Activated B cell treated with CpG ODN at 0.5 μM for 24 hours (primary cell): Measurements from ENCODE around the gene SMG6. TPM values are rescaled to one million over a fixed set of nuclear protein-coding genes. Genes with fewer than 3 reads are reported as not detected.

Experiments
- ATAC-seq: fragments of 200-7000 bp; cut with Tn5 transposase; one replicate; pipeline ENCODE4 v1.10.0; 2021; ENCODE audit warnings: low read depth, mild to moderate bottlenecking, moderate library complexity
- CTCF ChIA-PET: fragments of 350-600 bp; sonication (Branson Sonifier 250); formaldehyde crosslinking; loops from one replicate; lab custom pipeline; 2021; ENCODE audit warnings: antibody characterized with exemption; lab: Charles Lee
- POLR2A ChIA-PET: fragments of 350-600 bp; sonication (Branson Sonifier 250); formaldehyde crosslinking; loops from one replicate; lab custom pipeline; 2021; ENCODE audit warnings: antibody characterized with exemption; lab: Charles Lee
- DNase-seq: peaks from one replicate; pipeline ENCODE4 v3.0.0; 2022
- H3K27ac Mint-ChIP-seq: one replicate; pipeline ENCODE4 v1.8.0; 2020; ENCODE audit warnings: mixed read lengths
- H3K27me3 Mint-ChIP-seq: one replicate; pipeline ENCODE4 v1.8.0; 2021; ENCODE audit warnings: mixed read lengths
- H3K36me3 Mint-ChIP-seq: one replicate; pipeline ENCODE4 v1.8.0; 2021; ENCODE audit warnings: low read depth, mixed read lengths
- H3K4me1 Mint-ChIP-seq: one replicate; pipeline ENCODE4 v1.8.0; 2021; ENCODE audit warnings: mixed read lengths
- H3K4me3 Mint-ChIP-seq: one replicate; pipeline ENCODE4 v1.8.0; 2020; ENCODE audit warnings: mild to moderate bottlenecking, mixed read lengths
- H3K9me3 Mint-ChIP-seq: one replicate; pipeline ENCODE4 v1.8.0; 2020; ENCODE audit warnings: mixed read lengths
- intact Hi-C: fragments of 100-400 bp; cut with micrococcal nuclease; formaldehyde crosslinking; loops from one replicate; pipeline ENCODE4 v1.15.1; 2024
- total RNA-seq: library from RNA; stranded (reverse); gene quantifications from 2 replicates; pipeline ENCODE4 v1.2.3, GENCODE V29; 2022
- TF ChIP-seq, protein P1 (sequence below): fragments of 200-600 bp; IDR thresholded peaks from one replicate; pipeline ENCODE4 v1.8.0; 2022; ENCODE audit warnings: antibody characterized with exemption, mild to moderate bottlenecking

The SMG6 gene
- total RNA-seq, 1 donor from 2014 or later = 30.5 TPM

DNA sequence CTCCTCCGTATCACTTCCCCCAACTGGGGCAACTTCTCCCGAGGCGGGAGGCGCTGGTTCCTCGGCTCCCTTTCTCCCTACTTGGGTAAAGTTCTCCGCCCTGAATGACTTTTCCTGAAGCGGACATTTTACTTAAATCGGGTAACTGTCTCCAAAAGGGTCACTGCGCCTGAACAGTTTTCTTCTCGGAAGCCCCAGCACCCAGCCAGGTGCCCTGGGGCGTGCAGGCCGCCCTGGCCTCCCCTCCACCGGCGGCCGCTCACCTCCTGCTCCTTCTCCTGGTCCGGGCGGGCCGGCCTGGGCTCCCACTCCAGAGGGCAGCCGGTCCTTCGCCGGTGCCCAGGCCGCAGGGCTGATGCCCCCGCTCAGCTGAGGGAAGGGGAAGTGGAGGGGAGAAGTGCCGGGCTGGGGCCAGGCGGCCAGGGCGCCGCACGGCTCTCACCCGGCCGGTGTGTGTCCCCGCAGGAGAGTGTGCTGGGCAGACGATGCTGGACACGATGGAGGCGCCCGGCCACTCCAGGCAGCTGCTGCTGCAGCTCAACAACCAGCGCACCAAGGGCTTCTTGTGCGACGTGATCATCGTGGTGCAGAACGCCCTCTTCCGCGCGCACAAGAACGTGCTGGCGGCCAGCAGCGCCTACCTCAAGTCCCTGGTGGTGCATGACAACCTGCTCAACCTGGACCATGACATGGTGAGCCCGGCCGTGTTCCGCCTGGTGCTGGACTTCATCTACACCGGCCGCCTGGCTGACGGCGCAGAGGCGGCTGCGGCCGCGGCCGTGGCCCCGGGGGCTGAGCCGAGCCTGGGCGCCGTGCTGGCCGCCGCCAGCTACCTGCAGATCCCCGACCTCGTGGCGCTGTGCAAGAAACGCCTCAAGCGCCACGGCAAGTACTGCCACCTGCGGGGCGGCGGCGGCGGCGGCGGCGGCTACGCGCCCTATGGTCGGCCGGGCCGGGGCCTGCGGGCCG lies 247.1 kb downstream of the SMG6 start:
- Mint-ChIP-seq H3K4me3 (peak overlapping the region; percentile 75), H3K27ac (peak overlapping the region; percentile 41), H3K9me3 (no peaks in the 10 kb centered on the region), H3K27me3 (peaks cover 11% of the 10 kb centered on the region), H3K36me3 (peaks cover 7% of the 10 kb centered on the region), H3K4me1 (peaks cover 45% of the 10 kb centered on the region)
- DNase-seq = peak; percentile 60
- no peak for ATAC-seq
- TF ChIP-seq, protein P1, sequence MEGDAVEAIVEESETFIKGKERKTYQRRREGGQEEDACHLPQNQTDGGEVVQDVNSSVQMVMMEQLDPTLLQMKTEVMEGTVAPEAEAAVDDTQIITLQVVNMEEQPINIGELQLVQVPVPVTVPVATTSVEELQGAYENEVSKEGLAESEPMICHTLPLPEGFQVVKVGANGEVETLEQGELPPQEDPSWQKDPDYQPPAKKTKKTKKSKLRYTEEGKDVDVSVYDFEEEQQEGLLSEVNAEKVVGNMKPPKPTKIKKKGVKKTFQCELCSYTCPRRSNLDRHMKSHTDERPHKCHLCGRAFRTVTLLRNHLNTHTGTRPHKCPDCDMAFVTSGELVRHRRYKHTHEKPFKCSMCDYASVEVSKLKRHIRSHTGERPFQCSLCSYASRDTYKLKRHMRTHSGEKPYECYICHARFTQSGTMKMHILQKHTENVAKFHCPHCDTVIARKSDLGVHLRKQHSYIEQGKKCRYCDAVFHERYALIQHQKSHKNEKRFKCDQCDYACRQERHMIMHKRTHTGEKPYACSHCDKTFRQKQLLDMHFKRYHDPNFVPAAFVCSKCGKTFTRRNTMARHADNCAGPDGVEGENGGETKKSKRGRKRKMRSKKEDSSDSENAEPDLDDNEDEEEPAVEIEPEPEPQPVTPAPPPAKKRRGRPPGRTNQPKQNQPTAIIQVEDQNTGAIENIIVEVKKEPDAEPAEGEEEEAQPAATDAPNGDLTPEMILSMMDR = no peak
- POLR2A ChIA-PET = interaction anchor here (0.5 to 24.5 kb wide), 12 partner anchors 8 to 657 kb away, joined by 3 to 449 read pairs (median 4); partner anchors contain the start of gene YWHAE
- CTCF ChIA-PET = interaction anchor here (1.1 to 8.6 kb wide), 16 partner anchors 8 to 226 kb away, joined by 3 to 228 read pairs (median 10); no protein-coding TSS in a partner anchor
- intact Hi-C loops = loop anchor here (2.0 to 5.0 kb wide), 2 partner anchors 46 to 280 kb away; partner anchors contain the start of genes SGSM2 and TSR1

DNA sequence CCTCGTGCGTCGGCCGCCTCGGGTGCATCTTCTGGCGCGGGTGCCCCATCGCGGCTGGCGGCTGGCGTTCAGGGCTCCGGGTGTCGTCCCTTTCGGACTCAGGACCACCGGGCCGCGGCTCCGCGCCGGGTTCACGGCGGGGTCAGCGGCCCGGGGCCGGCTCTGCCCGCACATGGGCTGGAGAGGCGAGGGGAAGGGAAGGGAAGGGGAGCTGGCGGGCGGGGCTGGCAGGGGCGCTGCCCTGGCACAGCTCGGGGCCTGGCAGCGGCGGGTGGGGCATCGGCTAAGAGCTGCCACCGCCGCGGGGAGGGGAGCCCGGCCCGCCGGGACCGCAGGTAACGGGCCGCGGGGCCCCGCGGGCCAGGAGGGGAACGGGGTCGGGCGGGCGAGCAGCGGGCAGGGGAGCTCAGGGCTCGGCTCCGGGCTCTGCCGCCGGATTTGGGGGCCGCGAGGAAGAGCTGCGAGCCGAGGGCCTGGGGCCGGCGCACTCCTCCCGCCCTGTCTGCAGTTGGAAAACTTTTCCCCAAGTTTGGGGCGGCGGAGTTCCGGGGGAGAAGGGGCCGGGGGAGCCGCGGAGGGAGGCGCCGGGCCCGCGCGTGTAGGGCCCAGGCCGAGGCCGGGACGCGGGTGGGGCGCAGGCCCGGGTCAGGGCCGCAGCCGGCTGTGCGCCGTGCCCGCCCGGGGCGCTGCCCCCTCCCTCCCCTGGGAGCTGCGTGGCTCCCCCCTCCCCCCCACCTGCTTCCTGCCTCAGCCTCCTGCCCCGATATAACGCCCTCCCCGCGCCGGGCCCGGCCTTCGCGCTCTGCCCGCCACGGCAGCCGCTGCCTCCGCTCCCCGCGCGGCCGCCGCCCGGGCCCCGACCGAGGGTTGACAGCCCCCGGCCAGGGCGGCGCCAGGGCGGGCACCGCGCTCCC lies 248.0 kb downstream of the SMG6 start:
- H3K4me1 Mint-ChIP-seq = peaks cover 45% of the 10 kb centered on the region
- peaks cover under 1% of the 10 kb centered on the region for H3K36me3 Mint-ChIP-seq
- H3K27me3 Mint-ChIP-seq = peaks cover 11% of the 10 kb centered on the region
- intact Hi-C loops = loop anchor here (1.0 to 5.0 kb wide), 4 partner anchors 47 to 281 kb away; partner anchors contain the start of genes SGSM2 and TSR1
- TF ChIP-seq, protein P1 = no peak
- ChIA-PET CTCF (interaction anchor here (1.0 to 8.6 kb wide), 22 partner anchors 9 to 229 kb away, joined by 3 to 228 read pairs (median 5); no protein-coding TSS in a partner anchor), POLR2A (interaction anchor here (0.5 to 24.5 kb wide), 14 partner anchors 9 to 656 kb away, joined by 3 to 449 read pairs (median 4); partner anchors contain the start of genes DPH1 and YWHAE)
- H3K9me3 Mint-ChIP-seq = no peaks in the 10 kb centered on the region
- peak; percentile 45 for DNase-seq
- H3K27ac Mint-ChIP-seq = no peak overlapping the region
- H3K4me3 Mint-ChIP-seq = peak overlapping the region; percentile 75
- no peak for ATAC-seq

DNA sequence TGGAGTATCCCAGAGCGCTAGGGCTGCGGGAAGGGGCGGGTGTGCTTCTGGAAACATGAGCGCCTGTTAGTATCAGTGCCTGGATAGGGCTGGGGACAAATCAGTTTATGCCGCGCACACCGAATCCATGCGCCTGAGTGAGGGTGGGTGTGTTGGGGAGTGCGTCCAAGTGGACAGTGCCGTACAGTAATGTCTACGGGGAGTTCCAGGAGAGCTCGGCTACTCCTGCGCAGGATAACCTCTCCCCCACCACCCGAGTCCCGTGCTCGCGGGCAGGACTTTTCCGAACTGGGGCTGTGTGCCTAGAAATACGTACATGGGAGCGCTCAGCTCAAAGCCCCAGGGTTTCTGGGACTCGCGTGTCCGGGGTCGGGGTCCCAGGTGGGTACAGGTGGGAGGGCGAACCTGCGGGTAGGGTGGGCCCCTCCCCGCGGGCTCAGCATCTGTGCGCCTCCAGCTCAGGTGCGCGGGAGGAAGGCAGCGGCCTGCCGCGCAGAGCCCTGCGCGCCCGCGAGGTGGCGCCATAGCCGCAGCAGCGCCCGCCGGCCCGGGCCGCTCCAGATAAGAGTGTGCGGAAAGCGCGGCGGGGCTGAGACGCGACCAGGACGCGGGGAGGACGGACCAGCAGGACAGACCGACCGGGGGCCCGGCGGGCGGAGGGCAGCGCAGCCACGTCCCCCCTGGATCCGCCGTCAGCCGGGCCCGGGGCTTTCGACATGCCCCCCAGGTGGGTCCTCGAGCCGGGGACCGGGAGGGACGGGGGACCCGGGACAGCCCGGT lies 248.9 kb downstream of the SMG6 start, which contains the start of gene HIC1:
Gene HIC1 (plus strand): TSS at position 592 of the 780 bp plus-strand sequence. CDS start 1,588 bp downstream, outside the sequence.
- peaks cover 11% of the 10 kb centered on the region for H3K27me3 Mint-ChIP-seq
- intact Hi-C loops = loop anchor here (1.0 to 5.0 kb wide), 5 partner anchors 48 to 348 kb away; partner anchors contain the start of gene MNT
- DNase-seq (peak; percentile 85), ATAC-seq (peak; percentile 39)
- ChIA-PET POLR2A (interaction anchor here (0.6 to 24.5 kb wide), 9 partner anchors 11 to 338 kb away, joined by 3 to 449 read pairs (median 4); partner anchors contain the start of gene DPH1), CTCF (interaction anchor here (0.6 to 8.6 kb wide), 28 partner anchors 10 to 230 kb away, joined by 3 to 228 read pairs (median 4); no protein-coding TSS in a partner anchor)
- TF ChIP-seq, protein P1 = peak; percentile 71
- peaks cover 36% of the 10 kb centered on the region for H3K4me1 Mint-ChIP-seq
- H3K4me3 Mint-ChIP-seq = peak within 1 kb of the TSS; percentile 69
- H3K27ac Mint-ChIP-seq = no peak within 1 kb of the TSS
- no peaks in the 10 kb centered on the region for H3K36me3 Mint-ChIP-seq
- H3K9me3 Mint-ChIP-seq = no peaks in the 10 kb centered on the region

DNA sequence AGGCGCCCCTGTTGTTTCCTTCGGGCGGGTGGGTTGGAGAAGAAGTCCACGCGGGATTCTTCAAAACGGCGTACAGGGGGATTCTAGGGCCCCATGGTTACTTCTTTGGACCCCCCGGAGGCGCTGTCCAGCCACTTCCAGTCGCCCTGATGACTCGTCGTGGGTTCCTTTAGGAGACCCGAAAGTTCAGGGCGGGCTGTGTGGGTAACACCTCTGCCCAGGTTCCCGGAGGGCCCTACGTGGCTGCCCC lies 249.4 kb downstream of the SMG6 start:
- H3K4me1 Mint-ChIP-seq = peaks cover 34% of the 10 kb centered on the region
- H3K4me3 Mint-ChIP-seq = peak overlapping the region; percentile 69
- intact Hi-C loops = loop anchor here (1.0 to 5.0 kb wide), 2 partner anchors 190 to 348 kb away; partner anchors contain the start of gene MNT
- no peaks in the 10 kb centered on the region for H3K36me3 Mint-ChIP-seq
- TF ChIP-seq, protein P1 = no peak
- ATAC-seq (no peak), DNase-seq (no peak)
- no peaks in the 10 kb centered on the region for H3K9me3 Mint-ChIP-seq
- POLR2A ChIA-PET = interaction anchor here (0.6 to 24.5 kb wide), 7 partner anchors 10 to 229 kb away, joined by 3 to 449 read pairs (median 4); no protein-coding TSS in a partner anchor
- no peak overlapping the region for H3K27ac Mint-ChIP-seq
- CTCF ChIA-PET = interaction anchor here (0.6 to 8.6 kb wide), 24 partner anchors 11 to 230 kb away, joined by 3 to 228 read pairs (median 4); no protein-coding TSS in a partner anchor
- peaks cover 11% of the 10 kb centered on the region for H3K27me3 Mint-ChIP-seq
